NCI-H460 (cell line): ENCODE measurements around the gene SRPK3. TPM values are rescaled to one million over a fixed set of nuclear protein-coding genes. Genes with fewer than 3 reads are reported as not detected.
"Not testable (repeated sequence)": the region's sequence is repeated elsewhere in the genome, so short reads cannot be mapped to it uniquely, and the experiment has no call there.

ENCODE experiments used
- DNase-seq: peaks from one replicate; pipeline ENCODE4 v3.0.0-alpha.2; 2016; ENCODE audit warnings: low read depth; ENCODE audit errors: extremely low read depth
- total RNA-seq: library from RNA; depleted of rRNA; stranded (reverse); fragments of >200 nt; shearing (Covaris generic); gene quantifications from 2 replicates; pipeline ENCODE4 v1.2.3, GENCODE V29; 2014

The SRPK3 gene
- total RNA-seq, 1 experiment from 2014 or later: 0.17 TPM

GRCh38 chrX:153803211-153804099 lies 22.6 kb downstream of the SRPK3 start:
- DNase-seq: no peak

DNA sequence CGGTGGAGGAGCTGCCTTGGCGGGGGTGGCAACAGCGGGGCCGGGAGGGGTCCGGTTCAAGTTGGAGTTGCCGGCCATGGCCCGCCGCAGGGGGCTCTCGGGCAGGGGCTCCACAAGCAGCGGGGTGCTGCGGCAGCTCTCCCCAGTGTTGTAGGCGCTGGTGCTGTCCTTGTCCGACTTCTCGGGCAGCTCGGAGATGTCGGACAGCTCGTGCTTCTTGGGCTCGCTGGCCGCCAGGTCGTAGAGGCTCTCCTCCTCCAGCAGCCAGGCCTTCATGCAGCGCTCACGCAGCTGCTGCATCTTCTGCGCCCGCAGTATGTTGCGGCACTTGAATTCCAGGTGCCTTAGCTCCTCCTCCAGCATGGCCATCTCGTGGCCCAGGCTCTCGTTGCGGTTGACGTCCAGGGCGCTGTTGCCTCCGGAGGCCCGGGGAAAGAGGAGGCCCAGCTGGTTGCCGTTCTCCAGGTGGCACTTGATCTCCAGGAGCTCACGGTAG lies 23.3 kb downstream of the SRPK3 start:
- DNase-seq: no peak

- no peak for DNase-seq
Measured at GRCh38 chrX:153804621-153805020, 23.8 kb downstream of the SRPK3 start.

GRCh38 chrX:153805436-153805835 lies 24.6 kb downstream of the SRPK3 start:
- DNase-seq: no peak

DNA sequence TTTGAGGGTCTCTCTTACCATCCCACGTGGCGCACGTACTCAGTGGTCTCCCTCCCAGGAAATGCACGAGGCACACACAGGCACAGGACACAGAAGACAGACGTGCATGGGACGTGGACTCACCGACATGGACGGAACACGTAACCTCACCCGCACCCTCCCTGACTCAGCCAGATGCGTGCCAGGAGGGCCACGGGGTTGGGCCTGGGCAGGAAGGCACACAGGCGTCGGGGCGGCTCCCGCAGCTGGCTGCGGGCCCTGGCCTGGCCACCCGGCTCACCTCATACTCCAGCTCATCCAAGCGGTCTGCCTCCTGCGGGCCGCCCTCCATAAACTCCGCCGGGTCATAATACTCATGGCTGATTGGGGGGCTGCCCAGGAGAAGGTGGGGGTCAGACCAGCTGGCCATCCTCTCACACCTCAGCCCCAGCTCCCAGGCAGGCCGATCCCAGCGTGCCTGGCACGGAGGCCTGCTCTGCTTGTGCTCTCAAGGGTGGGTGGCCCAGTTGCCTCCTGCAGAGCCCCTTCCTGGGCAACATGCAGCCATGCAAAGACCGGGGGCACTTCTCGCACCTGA lies 26.2 kb downstream of the SRPK3 start:
- DNase-seq: no peak

- DNase-seq: no peak
Measured at GRCh38 chrX:153807976-153808375, 27.1 kb downstream of the SRPK3 start.

- no peak for DNase-seq
Measured at GRCh38 chrX:153812220-153812619, 31.4 kb downstream of the SRPK3 start.

GRCh38 chrX:153813161-153813560 lies 32.3 kb downstream of the SRPK3 start:
- no peak for DNase-seq

GRCh38 chrX:153814591-153815315 lies 33.9 kb downstream of the SRPK3 start:
- DNase-seq: no peak

DNA sequence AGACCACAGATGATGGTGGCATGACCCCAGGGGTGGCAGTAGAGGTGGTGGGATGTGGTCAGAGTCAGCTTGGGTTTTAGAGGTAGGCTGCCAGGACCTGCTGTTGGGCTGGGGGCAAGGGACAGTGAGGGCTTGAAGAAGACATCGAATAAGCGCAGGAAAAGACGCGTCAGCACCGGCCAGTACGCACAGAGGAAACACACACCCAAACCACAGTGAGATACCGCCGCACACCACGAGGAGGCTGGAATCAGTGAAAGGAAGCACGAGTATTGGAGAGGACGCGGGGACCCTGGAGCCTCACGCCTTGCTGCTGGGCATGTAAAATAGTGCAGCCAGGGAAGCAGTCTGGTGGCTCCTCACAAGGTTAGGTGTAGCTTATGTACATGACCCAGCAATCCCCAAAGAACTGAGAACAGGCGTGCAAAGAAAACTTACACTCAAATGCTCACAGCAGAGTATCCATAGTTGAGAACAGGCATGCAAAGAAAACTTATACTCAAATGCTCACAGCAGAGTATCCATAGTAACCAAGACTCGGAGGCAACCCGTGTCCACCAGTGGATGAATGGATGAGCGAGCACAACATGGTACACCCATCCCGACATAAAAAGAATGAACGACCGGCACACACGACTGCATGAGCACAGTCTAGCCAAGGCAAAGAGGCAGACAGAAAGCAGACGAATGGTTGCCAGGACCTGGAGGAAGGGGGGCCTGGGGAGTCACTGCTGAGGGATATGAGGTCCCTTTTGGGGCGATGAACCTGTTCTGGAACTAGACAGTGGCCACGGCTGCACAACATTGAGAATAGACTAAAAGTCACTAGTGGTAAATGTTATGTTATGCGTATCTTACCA lies 36.2 kb downstream of the SRPK3 start:
- no peak for DNase-seq

DNA sequence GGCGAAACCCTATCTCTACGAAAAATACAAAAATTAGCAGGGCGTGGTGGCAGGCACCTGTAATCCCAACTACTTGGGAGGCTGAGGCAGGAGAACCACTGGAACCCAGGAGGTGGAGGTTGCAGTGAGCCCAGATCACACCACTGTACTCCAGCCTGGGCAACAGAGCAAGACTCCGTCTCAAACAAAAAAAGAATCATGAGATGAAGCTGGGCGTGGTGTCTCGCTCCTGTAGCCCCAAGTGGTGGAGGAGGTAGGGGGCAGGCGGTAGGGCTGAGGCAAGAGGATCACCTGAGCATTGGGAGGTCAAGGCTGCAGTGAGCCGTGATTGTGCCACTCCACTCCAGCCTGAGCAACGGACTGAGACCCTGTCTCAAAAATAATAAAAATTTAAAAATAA lies 37.2 kb downstream of the SRPK3 start:
- not testable (repeated sequence) for DNase-seq

GRCh38 chrX:153818571-153819383 lies 37.9 kb downstream of the SRPK3 start:
- peak; percentile 19 for DNase-seq

GRCh38 chrX:153819384-153820040 lies 38.7 kb downstream of the SRPK3 start:
- no peak for DNase-seq

- no peak for DNase-seq
Measured at GRCh38 chrX:153820601-153821000, 39.8 kb downstream of the SRPK3 start.

GRCh38 chrX:153821066-153821465 lies 40.2 kb downstream of the SRPK3 start:
- no peak for DNase-seq

GRCh38 chrX:153824348-153824747 lies 43.5 kb downstream of the SRPK3 start:
- no peak for DNase-seq

DNA sequence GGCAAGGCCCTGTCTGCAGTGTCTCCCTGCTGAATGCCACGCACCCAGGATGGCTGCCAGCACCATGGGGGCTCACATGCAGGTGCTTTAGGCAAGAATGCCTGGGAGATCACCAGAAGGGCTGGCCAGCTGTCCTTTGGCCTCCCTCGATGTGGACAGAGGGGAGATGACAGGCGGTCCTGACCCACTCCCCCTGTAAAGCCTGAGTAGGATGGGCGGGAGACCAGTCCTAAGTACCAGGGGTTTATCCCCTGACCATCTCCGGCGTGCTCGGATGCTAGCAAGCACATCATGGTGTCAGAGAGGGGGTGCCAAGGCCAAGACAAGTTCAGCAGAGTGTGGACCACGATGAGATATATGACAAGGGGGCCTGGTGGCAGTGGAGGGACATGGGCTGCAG lies 44.2 kb downstream of the SRPK3 start:
- no peak for DNase-seq

DNA sequence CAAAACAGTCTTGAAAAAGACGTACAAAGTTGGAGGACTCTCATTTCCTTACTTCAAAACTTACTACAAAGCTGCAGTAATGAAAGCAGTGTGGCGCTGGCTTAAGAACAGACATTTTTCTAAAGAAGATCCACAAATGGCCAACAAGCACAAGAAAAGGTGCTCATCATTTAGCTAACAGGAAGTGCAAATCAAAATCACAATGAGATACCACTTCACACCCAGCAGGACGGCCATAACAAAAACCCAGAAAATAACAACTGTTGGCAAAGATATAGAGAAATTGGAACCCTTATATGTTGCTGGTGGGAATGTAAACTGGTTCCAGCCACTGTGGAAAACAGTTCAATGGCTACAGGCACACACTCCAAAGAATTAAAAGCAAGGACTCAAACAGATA lies 46.2 kb downstream of the SRPK3 start:
- DNase-seq: no peak

GRCh38 chrX:153827903-153828302 lies 47.1 kb downstream of the SRPK3 start:
- DNase-seq: no peak
